WTC11 (cell line): ENCODE results near the gene TRIOBP. TPM values are rescaled to one million over a fixed set of nuclear protein-coding genes. Genes with fewer than 3 reads are reported as not detected.

Experiments used
- ATAC-seq: fragments of 200-7000 bp; cut with Tn5 transposase; 2 replicates; pipeline ENCODE4 v1.10.0; 2021; ENCODE audit warnings: mild to moderate bottlenecking, moderate library complexity
- CTCF ChIA-PET: fragments of 300-600 bp; sonication (Branson Sonifier 250); formaldehyde crosslinking; loops from one replicate; lab custom pipeline; 2021; ENCODE audit warnings: antibody characterized with exemption; lab: Charles Lee
- POLR2A ChIA-PET: fragments of 350-600 bp; sonication (Branson Sonifier 250); formaldehyde crosslinking; loops from one replicate; lab custom pipeline; 2021; ENCODE audit warnings: antibody characterized with exemption; lab: Charles Lee
- DNase-seq: peaks from one replicate; pipeline ENCODE4 v3.0.0; 2021; ENCODE audit warnings: low spot score
- H3K27ac Mint-ChIP-seq: 2 replicates; pipeline ENCODE4 v1.8.0; 2021; ENCODE audit warnings: mixed read lengths
- H3K27me3 Mint-ChIP-seq: 2 replicates; pipeline ENCODE4 v1.8.0; 2021; ENCODE audit warnings: low read depth, mild to moderate bottlenecking, moderate library complexity, mixed read lengths
- H3K36me3 Mint-ChIP-seq: 2 replicates; pipeline ENCODE4 v1.8.0; 2021; ENCODE audit warnings: mixed read lengths
- H3K4me1 Mint-ChIP-seq: 2 replicates; pipeline ENCODE4 v1.8.0; 2022; ENCODE audit warnings: mixed read lengths
- H3K4me3 Mint-ChIP-seq: 2 replicates; pipeline ENCODE4 v1.8.0; 2021; ENCODE audit warnings: mild to moderate bottlenecking, moderate library complexity, mixed read lengths
- H3K9me3 Mint-ChIP-seq: 2 replicates; pipeline ENCODE4 v1.8.0; 2021; ENCODE audit warnings: mixed read lengths
- CBFB ChIP-seq: sonication (generic); formaldehyde crosslinking; IDR thresholded peaks from 2 replicates; pipeline ENCODE4 v1.8.1; 2022; ENCODE audit warnings: mild to moderate bottlenecking, low read depth, missing genetic modification reagents
- CREB1 ChIP-seq: sonication (generic); formaldehyde crosslinking; IDR thresholded peaks from 2 replicates; pipeline ENCODE4 v1.8.0; 2023; ENCODE audit warnings: mild to moderate bottlenecking, missing genetic modification reagents
- GABPB1 ChIP-seq: sonication (generic); formaldehyde crosslinking; IDR thresholded peaks from 2 replicates; pipeline ENCODE4 v1.8.1; 2023; ENCODE audit warnings: mild to moderate bottlenecking, missing genetic modification reagents
- GRHL2 ChIP-seq: fragments of 250-450 bp; sonication (Bioruptor Pico); IDR thresholded peaks from 2 replicates; pipeline ENCODE4 v1.8.0; 2022; ENCODE audit warnings: mild to moderate bottlenecking, moderate library complexity; ENCODE audit not compliant: insufficient replicate concordance, severe bottlenecking
- GTF2I ChIP-seq: fragments of 250-450 bp; sonication (Bioruptor Pico); conservative IDR thresholded peaks from 2 replicates; pipeline ENCODE4 v1.4.0; 2021; ENCODE audit warnings: mild to moderate bottlenecking
- IRF2 ChIP-seq: sonication (generic); formaldehyde crosslinking; IDR thresholded peaks from 2 replicates; pipeline ENCODE4 v1.8.0; 2022; ENCODE audit warnings: low read depth, missing genetic modification reagents, borderline replicate concordance
- JUN ChIP-seq: sonication (generic); formaldehyde crosslinking; IDR thresholded peaks from 2 replicates; pipeline ENCODE4 v1.8.0; 2023; ENCODE audit warnings: mild to moderate bottlenecking, missing genetic modification reagents
- KAT7 ChIP-seq: sonication (generic); formaldehyde crosslinking; IDR thresholded peaks from 2 replicates; pipeline ENCODE4 v1.8.1; 2023; ENCODE audit warnings: missing genetic modification reagents, mild to moderate bottlenecking, borderline replicate concordance
- NR2C2 ChIP-seq: sonication (generic); formaldehyde crosslinking; IDR thresholded peaks from 2 replicates; pipeline ENCODE4 v1.8.0; 2022; ENCODE audit warnings: mild to moderate bottlenecking, missing genetic modification reagents
- NR3C1 ChIP-seq: sonication (generic); formaldehyde crosslinking; conservative IDR thresholded peaks from 2 replicates; pipeline ENCODE4 v1.8.1; 2023; ENCODE audit warnings: low read depth, mild to moderate bottlenecking, missing genetic modification reagents
- RELA ChIP-seq: sonication (generic); formaldehyde crosslinking; IDR thresholded peaks from 2 replicates; pipeline ENCODE4 v1.8.1; 2022; ENCODE audit warnings: missing genetic modification reagents, mild to moderate bottlenecking, borderline replicate concordance
- RORB ChIP-seq: fragments of 250-450 bp; sonication (Bioruptor Pico); IDR thresholded peaks from 2 replicates; pipeline ENCODE4 v1.9.0; 2021; ENCODE audit warnings: mild to moderate bottlenecking
- TCF7 ChIP-seq: sonication (generic); formaldehyde crosslinking; IDR thresholded peaks from 2 replicates; pipeline ENCODE4 v1.8.0; 2022; ENCODE audit warnings: mild to moderate bottlenecking, low read depth, missing genetic modification reagents, moderate library complexity
- TEAD1 ChIP-seq: sonication (generic); formaldehyde crosslinking; IDR thresholded peaks from 2 replicates; pipeline ENCODE4 v1.8.0; 2022; ENCODE audit warnings: mild to moderate bottlenecking, missing genetic modification reagents
- TEAD4 ChIP-seq: sonication (generic); formaldehyde crosslinking; IDR thresholded peaks from 2 replicates; pipeline ENCODE4 v1.8.0; 2022; ENCODE audit warnings: mild to moderate bottlenecking, missing genetic modification reagents
- total RNA-seq: library from RNA; stranded (reverse); gene quantifications from 3 replicates; pipeline ENCODE4 v1.2.3, GENCODE V29; 2021
- TF ChIP-seq, protein P1 (sequence below): sonication (generic); formaldehyde crosslinking; IDR thresholded peaks from 2 replicates; pipeline ENCODE4 v1.8.1; 2023; ENCODE audit warnings: mild to moderate bottlenecking, missing genetic modification reagents
- TF ChIP-seq, protein P2 (sequence below): sonication (generic); formaldehyde crosslinking; IDR thresholded peaks from 2 replicates; pipeline ENCODE4 v1.8.0; 2022; ENCODE audit warnings: mild to moderate bottlenecking, missing genetic modification reagents
- TF ChIP-seq, protein P3 (sequence below): sonication (generic); formaldehyde crosslinking; IDR thresholded peaks from 2 replicates; pipeline ENCODE4 v1.8.0; 2023; ENCODE audit warnings: missing genetic modification reagents, mild to moderate bottlenecking, borderline replicate concordance
- TF ChIP-seq, protein P4 (sequence below): sonication (generic); formaldehyde crosslinking; conservative IDR thresholded peaks from 2 replicates; pipeline ENCODE4 v1.8.1; 2022; ENCODE audit warnings: mild to moderate bottlenecking, missing genetic modification reagents
- TF ChIP-seq, protein P5 (sequence below): sonication (generic); formaldehyde crosslinking; IDR thresholded peaks from 2 replicates; pipeline ENCODE4 v1.8.0; 2022; ENCODE audit warnings: mild to moderate bottlenecking, missing genetic modification reagents

The TRIOBP gene
- total RNA-seq, 1 experiment from 2014 or later = 54.0 TPM

DNA sequence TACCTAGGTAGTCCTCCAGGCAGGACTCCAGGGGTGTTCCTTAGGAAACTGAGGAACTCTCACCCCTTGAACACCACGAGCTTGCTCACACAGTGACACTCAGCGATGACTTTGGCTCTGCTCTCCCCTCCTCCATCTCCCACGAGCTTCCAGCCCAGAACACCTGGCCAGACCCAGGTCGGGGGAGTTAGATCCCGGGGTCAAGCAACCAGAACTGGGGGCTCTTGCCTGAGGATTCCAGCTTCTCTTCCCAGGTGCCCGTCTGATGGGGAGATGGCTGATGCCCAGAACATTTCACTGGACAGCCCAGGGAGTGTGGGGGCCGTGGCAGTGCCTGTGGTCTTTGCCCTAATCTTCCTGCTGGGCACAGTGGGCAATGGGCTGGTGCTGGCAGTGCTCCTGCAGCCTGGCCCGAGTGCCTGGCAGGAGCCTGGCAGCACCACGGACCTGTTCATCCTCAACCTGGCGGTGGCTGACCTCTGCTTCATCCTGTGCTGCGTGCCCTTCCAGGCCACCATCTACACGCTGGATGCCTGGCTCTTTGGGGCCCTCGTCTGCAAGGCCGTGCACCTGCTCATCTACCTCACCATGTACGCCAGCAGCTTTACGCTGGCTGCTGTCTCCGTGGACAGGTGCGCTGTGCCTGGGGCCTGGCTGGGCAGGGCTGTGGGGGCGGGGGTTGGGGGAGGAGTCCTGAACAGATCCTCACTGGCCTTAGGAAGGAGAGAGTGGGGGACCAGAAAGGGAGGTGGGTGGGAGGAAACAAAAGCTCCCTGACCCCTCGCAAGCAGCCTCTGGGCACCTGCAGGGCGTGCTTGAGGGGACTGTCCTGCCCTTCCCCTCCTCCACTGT, 126.5 kb downstream of the TRIOBP start, which contains the start of gene GALR3 (continued):
- TF ChIP-seq, protein P1, sequence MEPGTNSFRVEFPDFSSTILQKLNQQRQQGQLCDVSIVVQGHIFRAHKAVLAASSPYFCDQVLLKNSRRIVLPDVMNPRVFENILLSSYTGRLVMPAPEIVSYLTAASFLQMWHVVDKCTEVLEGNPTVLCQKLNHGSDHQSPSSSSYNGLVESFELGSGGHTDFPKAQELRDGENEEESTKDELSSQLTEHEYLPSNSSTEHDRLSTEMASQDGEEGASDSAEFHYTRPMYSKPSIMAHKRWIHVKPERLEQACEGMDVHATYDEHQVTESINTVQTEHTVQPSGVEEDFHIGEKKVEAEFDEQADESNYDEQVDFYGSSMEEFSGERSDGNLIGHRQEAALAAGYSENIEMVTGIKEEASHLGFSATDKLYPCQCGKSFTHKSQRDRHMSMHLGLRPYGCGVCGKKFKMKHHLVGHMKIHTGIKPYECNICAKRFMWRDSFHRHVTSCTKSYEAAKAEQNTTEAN = no peak
- TF ChIP-seq, protein P2, sequence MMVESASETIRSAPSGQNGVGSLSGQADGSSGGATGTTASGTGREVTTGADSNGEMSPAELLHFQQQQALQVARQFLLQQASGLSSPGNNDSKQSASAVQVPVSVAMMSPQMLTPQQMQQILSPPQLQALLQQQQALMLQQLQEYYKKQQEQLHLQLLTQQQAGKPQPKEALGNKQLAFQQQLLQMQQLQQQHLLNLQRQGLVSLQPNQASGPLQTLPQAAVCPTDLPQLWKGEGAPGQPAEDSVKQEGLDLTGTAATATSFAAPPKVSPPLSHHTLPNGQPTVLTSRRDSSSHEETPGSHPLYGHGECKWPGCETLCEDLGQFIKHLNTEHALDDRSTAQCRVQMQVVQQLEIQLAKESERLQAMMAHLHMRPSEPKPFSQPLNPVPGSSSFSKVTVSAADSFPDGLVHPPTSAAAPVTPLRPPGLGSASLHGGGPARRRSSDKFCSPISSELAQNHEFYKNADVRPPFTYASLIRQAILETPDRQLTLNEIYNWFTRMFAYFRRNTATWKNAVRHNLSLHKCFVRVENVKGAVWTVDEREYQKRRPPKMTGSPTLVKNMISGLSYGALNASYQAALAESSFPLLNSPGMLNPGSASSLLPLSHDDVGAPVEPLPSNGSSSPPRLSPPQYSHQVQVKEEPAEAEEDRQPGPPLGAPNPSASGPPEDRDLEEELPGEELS (CRISPR knock-in tag) = no peak
- TF ChIP-seq GRHL2 (CRISPR knock-in tag) (no peak), GABPB1 (CRISPR knock-in tag) (no peak), TEAD1 (CRISPR knock-in tag) (no peak), JUN (CRISPR knock-in tag) (no peak)
- TF ChIP-seq, protein P3, sequence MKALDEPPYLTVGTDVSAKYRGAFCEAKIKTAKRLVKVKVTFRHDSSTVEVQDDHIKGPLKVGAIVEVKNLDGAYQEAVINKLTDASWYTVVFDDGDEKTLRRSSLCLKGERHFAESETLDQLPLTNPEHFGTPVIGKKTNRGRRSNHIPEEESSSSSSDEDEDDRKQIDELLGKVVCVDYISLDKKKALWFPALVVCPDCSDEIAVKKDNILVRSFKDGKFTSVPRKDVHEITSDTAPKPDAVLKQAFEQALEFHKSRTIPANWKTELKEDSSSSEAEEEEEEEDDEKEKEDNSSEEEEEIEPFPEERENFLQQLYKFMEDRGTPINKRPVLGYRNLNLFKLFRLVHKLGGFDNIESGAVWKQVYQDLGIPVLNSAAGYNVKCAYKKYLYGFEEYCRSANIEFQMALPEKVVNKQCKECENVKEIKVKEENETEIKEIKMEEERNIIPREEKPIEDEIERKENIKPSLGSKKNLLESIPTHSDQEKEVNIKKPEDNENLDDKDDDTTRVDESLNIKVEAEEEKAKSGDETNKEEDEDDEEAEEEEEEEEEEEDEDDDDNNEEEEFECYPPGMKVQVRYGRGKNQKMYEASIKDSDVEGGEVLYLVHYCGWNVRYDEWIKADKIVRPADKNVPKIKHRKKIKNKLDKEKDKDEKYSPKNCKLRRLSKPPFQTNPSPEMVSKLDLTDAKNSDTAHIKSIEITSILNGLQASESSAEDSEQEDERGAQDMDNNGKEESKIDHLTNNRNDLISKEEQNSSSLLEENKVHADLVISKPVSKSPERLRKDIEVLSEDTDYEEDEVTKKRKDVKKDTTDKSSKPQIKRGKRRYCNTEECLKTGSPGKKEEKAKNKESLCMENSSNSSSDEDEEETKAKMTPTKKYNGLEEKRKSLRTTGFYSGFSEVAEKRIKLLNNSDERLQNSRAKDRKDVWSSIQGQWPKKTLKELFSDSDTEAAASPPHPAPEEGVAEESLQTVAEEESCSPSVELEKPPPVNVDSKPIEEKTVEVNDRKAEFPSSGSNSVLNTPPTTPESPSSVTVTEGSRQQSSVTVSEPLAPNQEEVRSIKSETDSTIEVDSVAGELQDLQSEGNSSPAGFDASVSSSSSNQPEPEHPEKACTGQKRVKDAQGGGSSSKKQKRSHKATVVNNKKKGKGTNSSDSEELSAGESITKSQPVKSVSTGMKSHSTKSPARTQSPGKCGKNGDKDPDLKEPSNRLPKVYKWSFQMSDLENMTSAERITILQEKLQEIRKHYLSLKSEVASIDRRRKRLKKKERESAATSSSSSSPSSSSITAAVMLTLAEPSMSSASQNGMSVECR = no peak
- TF ChIP-seq, protein P4, sequence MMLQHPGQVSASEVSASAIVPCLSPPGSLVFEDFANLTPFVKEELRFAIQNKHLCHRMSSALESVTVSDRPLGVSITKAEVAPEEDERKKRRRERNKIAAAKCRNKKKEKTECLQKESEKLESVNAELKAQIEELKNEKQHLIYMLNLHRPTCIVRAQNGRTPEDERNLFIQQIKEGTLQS (CRISPR knock-in tag) = no peak

DNA sequence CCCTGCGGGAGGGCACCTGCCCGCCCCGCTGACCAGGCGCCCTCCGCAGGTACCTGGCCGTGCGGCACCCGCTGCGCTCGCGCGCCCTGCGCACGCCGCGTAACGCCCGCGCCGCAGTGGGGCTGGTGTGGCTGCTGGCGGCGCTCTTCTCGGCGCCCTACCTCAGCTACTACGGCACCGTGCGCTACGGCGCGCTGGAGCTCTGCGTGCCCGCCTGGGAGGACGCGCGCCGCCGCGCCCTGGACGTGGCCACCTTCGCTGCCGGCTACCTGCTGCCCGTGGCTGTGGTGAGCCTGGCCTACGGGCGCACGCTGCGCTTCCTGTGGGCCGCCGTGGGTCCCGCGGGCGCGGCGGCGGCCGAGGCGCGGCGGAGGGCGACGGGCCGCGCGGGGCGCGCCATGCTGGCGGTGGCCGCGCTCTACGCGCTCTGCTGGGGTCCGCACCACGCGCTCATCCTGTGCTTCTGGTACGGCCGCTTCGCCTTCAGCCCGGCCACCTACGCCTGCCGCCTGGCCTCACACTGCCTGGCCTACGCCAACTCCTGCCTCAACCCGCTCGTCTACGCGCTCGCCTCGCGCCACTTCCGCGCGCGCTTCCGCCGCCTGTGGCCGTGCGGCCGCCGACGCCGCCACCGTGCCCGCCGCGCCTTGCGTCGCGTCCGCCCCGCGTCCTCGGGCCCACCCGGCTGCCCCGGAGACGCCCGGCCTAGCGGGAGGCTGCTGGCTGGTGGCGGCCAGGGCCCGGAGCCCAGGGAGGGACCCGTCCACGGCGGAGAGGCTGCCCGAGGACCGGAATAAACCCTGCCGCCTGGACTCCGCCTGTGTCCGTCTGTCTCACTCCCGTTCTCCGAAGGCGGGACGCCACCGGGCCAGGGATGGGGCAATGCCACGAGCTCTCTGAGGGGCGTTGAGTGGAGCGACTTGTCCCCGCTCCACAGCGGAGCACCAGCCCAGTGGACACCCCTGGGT, 128.1 kb downstream of the TRIOBP start:
- Mint-ChIP-seq H3K27ac (no peak overlapping the region), H3K4me1 (peaks cover 28% of the 10 kb centered on the region), H3K36me3 (no peaks in the 10 kb centered on the region), H3K9me3 (no peaks in the 10 kb centered on the region), H3K27me3 (peaks cover 51% of the 10 kb centered on the region), H3K4me3 (peak overlapping the region; percentile 57)
- ATAC-seq = peak; percentile 68
- POLR2A ChIA-PET = interaction anchor here (0.6 to 2.0 kb wide), 2 partner anchors 20 to 37 kb away, joined by 3 to 4 read pairs; a partner anchor contains a TSS
- DNase-seq = peak; percentile 63
- CTCF ChIA-PET = interaction anchor here (0.6 to 2.6 kb wide), 9 partner anchors 17 to 218 kb away, joined by 3 to 21 read pairs (median 4); partner anchors contain the start of genes ANKRD54 and GCAT
- no peak; the same call in 1 of the 2 replicates for TF ChIP-seq TCF7 (CRISPR knock-in tag)
- TF ChIP-seq, protein P5, sequence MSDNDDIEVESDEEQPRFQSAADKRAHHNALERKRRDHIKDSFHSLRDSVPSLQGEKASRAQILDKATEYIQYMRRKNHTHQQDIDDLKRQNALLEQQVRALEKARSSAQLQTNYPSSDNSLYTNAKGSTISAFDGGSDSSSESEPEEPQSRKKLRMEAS (CRISPR knock-in tag) = no peak; the same call in 1 of the 2 replicates
- TF ChIP-seq CBFB (CRISPR knock-in tag) = 0 out of 2 replicates have a peak, but pooled peaks have one; percentile 31
- no peak for TF ChIP-seq RORB (CRISPR knock-in tag)
- no peak for TF ChIP-seq NR3C1 (CRISPR knock-in tag)
- TF ChIP-seq RELA (CRISPR knock-in tag) = no peak
- TF ChIP-seq, protein P3 = no peak
- TF ChIP-seq NR2C2 (CRISPR knock-in tag) = no peak
- TF ChIP-seq GTF2I (CRISPR knock-in tag) = no peak
- no peak for TF ChIP-seq KAT7
- no peak for TF ChIP-seq TEAD4 (CRISPR knock-in tag)
- no peak for TF ChIP-seq GABPB1 (CRISPR knock-in tag)
- no peak for TF ChIP-seq CREB1 (CRISPR knock-in tag)
- TF ChIP-seq IRF2 (CRISPR knock-in tag) = no peak
